Gastrocnemius medialis (tissue), 4 donors: ENCODE results near the gene MED9.

Experiments used
- CTCF ChIP-seq, 5 experiments: fragments of 450-650 bp in 3 of 5; fragments of 200-600 bp in 2 of 5; sonication (generic) in 2 of 5; IDR thresholded peaks in 4 of 5; conservative IDR thresholded peaks in 1 of 5; 1 replicate in 4 of 5; 2 replicates in 1 of 5; pipeline ENCODE4 v1.5.1; 2016 to 2019; ENCODE audit warnings: antibody characterized with exemption in 5 of 5, mild to moderate bottlenecking in 3 of 5, moderate library complexity in 3 of 5
- POLR2A ChIP-seq, 2 donors: fragments of 450-650 bp; IDR thresholded peaks; one replicate each; pipeline ENCODE4 v1.6.1; 2017; ENCODE audit warnings: antibody characterized with exemption in 2 of 2, mild to moderate bottlenecking in 2 of 2, moderate library complexity in 2 of 2

GRCh38 chr17:17457680-17458079, 19.1 kb upstream of the MED9 start:
- no peak for TF ChIP-seq CTCF (IDR thresholded peaks at IDR 0.05 in 4 of 5, conservative IDR thresholded peaks at IDR 0.05 in 1 of 5)
- TF ChIP-seq POLR2A (IDR thresholded peaks at IDR 0.05) = no peak
